COLO829 (cell line): ENCODE results near the gene PATE1.
"Not testable (repeated sequence)": the region's sequence is repeated elsewhere in the genome, so short reads cannot be mapped to it uniquely, and the experiment has no call there.

Source experiments
- DNase-seq: peaks from one replicate; pipeline ENCODE4 v3.0.0; 2012; ENCODE audit warnings: low spot score

The PATE1 gene, protein sequence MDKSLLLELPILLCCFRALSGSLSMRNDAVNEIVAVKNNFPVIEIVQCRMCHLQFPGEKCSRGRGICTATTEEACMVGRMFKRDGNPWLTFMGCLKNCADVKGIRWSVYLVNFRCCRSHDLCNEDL

DNA sequence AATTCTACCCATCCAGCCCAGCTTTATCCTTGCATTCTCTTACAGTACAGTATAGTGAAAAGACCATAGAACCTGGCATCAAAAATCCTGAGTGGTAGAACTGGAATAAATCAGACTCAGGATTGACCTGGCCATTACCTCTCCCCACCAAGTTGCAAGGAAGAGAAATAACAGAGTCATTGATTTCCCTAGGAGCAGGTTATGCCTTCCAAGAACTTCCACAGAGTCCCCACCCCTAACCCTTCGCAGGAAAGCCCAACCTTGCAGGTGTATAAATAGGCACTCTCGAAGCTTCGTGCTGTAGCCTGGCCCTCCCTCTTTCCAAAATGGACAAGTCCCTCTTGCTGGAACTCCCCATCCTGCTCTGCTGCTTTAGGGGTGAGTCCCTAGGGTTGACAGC lies at the start of gene PATE1:
PATE1 (plus strand) TSS at position 301 of the 400 bp plus-strand sequence; CDS start at position 327, 26 bp downstream.
- DNase-seq: no peak

DNA sequence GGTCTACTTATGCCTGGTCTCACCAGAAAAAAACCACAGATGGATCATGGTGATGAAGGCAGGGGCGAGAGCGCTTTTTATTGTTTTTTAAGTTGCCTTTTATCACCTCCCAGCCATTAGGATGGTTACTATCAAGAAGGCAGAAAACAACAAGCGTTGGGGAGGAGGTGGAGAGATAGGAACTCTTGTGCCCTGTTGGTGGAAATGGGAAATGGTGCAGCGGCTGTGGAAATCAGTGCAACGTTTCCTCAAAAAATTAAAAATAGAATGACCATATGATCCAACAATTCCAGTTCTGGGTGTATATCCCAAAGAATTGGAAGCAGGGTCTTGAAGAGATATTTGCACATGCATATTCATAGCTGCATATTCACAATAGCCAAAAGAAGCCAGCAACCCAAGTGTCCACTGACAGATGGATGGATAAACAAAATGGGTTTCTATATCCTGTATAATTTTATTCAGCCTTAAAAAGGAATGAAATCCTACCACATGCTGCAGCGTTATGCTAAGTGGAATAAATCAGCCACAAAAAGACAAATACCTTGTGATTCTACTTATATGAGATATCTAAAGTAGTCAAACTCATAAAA lies 45.0 kb upstream of the PATE1 start:
- DNase-seq: no peak

DNA sequence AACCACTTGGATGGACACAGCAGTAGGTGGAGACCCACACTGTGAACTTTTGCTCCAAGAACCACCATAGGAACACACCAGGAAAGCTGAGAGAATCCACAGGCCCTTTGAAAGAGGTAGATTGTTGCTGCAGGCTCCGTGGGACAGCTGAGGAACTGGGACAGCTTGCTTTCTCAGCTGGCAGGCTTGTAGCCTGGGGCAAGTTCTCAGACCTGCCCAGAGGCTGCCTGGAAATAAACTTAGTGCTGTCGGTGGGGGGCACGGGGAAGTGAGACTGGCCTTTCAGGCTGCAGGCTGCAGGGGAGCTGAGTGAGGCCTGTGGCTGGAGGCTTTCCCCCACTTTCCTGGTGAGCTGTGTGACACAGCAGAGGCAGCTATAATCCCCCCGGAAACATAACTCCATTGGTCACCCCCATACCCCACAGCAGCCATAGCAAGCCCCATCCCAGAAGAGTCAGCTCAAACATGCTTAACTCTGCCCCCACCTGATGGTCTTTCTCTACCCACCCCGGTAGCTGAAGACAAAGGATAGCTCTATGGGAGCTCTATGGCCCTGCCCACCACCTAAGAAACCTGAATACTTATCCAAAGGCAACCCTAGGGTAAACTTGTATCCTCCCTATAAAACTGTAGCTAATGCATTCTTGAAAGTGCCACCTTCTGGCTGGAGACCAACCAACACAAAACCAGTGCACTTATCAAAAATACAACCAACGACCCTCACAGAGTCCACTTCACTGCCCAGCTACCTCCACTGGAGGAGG lies 44.0 kb upstream of the PATE1 start:
- no peak for DNase-seq

DNA sequence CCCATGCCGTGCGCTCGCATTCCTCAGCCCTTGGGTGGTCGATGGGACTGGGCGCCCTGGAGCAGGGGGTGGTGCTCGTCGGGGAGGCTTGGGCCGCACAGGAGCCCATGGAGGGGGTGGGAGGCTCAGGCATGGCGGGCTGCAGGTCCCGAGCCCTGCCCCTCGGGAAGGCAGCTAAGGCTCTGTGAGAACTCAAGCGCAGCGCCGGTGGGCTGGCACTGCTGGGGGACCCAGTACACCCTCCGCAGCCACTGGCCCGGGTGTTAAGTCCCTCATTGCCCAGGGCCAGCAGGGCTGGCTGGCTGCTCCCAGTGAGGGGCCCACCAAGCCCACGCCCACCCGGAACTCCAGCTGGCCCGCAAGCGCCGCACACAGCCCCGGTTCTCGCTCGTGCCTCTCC lies 41.4 kb upstream of the PATE1 start:
- DNase-seq: not testable (repeated sequence)

DNA sequence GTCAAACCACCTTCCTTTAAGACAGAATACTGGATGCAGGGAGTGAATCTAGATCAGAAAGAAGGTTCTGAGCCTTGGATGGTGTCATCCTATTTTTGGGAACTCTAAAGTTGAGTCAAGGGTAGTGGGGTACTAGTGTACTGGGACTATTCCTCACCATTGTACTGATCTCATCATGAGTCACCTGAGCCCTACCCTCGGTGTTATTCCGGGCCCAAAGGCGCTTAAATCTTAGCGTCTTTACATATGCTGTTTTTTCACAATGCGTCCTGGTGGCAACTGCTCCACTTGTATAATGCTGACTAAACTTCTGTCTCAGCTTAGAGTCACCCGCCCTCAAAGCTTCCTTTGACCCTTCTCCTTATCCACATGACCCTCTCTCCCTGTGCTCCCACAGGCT lies 25.3 kb upstream of the PATE1 start:
- no peak for DNase-seq

DNA sequence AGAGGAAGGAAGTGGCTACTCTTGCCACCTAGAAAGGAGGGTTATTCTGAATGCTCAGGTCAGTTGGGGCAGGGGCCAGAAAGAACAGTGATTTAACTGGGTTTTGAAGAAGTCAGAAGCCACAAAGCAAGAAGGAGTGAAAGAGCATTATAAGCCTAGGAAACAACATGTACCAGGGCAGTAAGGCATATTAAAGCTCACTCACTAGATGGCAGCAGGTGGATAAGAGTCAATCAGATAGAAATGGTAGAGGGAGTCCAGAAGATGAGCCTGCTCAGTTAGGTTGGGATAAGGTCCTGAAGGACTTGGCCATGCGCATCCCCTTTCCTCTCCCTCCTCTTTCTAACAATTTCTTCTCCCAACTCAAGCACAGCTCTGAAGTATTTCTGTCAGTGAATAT lies 22.0 kb upstream of the PATE1 start:
- DNase-seq: no peak

DNA sequence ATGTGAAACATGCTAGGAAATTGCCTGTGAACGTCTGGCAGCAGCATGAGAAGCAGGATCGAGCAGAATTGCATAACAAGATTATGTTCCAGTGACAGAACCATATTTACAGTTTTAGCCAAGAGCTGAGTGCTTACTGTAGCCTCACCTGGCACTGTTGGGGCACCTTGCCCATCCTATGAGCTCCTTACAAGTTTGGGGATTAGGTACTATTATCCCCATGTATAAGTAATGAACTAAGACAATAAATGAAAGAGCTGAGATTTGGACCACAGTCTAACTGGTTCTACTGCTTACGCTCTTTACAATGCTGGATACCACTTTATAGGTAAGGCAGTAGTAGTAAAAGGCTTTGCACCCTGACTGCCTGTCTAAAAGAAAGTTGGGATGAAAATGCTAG lies 17.1 kb upstream of the PATE1 start:
- no peak for DNase-seq

DNA sequence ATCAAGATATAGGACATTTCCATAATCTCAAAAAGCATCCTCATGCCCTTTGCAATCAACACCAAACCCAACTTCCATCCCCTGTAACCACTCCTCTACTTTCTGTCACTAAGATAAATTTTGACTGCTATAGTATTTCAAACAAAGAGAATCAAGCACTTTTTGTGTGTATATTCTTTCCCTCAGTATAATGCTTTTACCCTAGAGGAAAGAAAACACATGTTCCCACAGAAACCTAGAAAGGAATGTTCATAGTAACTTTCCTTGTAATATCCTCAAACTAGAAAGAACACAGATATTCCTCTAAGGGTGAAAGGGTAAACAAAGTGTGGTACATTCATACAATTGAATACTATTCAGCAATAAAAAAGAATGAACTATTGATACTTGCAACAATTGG lies 5.5 kb upstream of the PATE1 start:
- DNase-seq: no peak

DNA sequence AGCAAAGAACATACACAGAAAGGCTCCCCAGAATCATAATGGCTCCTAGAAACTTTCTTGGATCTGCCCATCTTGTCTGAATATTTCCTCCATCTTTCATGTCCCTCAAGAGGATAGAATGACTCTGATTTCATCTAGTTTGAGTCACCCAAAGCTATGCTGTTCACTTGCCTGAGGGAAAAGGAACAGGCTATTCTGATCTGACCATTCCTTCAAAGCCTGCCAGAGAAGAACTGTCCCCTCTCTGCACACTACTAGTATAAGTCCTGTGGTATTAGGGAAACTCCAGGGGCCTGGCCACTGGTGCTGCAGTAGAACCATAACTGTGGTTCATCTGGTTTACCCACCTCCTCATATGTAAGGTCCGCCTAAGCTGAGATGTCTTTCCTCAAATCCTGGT lies 2.4 kb upstream of the PATE1 start:
- no peak for DNase-seq

DNA sequence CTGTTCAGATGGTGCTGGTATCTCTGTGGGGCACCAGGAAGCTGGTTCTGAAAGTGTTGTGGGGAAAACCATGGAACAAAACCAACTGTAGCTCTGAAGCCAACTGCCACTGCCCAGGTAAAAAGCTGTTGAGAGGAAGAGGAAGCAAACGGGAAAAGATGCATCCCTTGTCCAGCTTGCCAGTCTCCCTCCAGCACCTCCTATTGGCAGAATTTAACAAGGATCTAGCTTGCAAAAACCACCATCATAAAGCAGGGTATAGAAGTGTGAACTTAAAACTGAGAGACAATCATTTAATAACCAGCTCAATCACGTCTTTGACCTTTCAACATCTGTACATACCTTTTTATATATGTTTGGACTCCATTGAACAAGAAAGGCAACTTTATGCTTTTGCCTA lies 4.5 kb downstream of the PATE1 start:
- DNase-seq: no peak

DNA sequence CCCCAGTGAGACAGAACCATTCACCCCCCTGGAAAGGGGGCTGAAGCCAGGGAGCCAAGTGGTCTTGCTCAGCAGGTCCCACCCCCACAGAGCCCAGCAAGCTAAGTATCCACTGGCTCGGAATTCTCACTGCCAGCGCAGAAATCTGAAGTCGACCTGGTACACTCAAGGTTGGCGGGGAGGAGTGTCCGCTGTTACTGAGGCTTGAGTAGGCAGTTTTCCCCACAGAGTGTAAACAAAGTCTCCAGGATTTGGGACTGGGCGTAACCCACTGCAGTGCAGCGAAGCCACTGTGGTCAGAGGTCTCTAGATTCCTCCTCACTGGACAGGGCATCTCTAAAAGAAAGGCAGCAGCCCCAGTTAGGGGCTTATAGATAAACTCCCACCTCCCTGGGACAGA lies 10.0 kb downstream of the PATE1 start:
- no peak for DNase-seq

DNA sequence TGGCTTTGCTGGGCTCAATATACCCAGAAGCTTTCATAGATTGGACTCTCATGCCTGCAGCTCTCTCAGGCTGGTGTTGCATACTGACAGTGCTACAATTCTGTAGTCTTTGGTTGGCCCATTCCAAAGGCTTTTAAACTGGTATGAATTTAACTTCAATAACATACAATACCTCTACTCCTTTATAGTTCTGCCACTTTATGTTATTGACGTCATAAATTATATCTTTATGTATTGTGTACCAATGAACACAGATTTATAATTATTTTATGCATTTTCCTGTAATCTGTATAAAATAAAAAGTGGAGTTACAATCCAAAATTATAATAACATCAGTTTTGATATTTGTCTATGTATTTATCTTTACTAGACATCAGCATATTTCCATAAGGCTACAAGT lies 16.4 kb downstream of the PATE1 start:
- DNase-seq: no peak

DNA sequence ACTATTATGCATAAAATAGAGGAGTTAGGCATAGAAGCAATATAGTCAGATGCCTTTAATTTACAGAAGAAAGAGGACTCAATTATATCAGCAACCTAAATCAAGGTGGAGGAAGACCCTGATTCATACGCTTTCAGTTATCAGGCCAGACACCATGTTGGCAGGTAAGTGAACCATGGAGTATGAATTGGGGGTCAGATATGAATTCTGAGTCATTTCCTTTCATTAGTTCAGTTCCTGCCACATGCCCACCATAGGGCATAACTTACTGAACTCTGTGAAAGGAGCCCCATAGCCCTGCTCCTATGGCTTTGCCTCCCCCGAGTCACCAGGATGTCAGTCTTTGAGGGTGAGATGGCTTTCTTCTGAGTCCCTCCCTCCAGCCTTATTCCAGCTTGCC lies 17.4 kb downstream of the PATE1 start:
- DNase-seq: no peak

DNA sequence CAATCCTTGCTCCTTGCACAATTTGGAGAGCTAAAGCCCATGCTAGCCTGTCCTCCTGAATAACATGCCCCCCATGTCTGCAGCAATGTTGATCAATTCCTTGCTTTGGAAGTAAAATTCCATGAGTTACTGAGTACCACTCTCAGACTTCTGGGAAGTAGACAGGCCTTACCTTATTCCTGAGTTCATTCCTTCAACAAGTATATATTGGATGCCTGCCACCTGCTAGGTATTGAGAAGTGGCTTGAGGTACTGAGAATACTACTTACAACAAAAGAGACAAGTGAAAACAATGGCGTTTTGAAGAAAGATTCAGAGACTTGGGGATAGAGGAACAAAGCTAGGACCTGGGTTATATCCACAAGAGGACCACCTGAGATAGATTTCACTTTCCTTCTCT lies 20.2 kb downstream of the PATE1 start:
- DNase-seq: no peak

DNA sequence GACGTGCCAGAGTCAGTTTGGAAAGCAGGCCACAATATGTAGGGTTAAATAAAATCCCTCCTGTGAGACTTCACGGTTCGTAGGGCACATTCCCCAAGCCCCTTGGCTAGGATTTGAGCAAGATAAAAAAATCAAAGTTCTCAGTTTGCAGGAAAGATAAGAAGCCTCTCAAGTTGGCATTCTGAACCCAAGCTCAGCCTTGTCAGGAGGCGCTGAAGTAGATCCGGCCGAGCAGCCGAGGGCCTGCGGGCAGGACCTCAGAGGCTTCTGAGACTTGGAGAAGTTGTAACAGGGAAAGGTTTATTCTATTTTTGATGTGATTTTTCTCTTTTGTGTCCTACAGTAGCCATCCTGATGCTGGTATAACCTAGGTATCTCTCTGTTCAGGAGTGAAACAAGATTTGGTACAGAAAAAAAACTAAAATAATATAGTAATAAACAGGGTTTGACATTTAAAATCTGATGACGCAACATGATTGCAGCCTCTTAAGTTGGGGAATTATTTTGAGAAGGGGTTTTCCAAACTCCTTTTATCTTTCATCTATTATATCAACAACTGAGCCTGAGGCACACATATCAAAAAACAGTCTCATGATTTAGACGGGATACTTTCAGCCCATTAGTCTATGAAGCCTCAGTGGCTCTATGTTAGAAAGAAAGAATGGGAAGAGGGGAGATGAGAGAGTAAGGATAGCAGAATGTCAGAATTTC lies 22.4 kb downstream of the PATE1 start:
- DNase-seq: no peak

DNA sequence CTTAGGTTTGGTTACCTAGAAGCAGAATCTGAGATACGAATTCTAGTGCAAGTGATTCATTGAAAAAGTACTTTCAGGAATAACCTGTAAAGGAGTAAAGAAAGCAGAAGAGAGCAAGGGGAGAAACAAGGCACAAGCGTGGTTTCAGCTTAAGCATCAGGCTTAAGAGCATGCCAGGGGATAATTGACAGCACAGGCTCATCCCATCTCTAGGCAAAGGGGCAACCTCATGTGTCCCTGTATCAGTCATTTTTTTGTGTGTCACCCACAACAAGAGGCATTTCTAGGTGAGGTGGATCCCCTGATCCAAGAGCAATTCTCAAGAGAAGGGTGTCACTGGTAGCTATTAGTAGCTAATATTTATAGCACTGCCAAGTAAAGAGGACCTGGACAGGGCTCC lies 24.5 kb downstream of the PATE1 start:
- DNase-seq: no peak

DNA sequence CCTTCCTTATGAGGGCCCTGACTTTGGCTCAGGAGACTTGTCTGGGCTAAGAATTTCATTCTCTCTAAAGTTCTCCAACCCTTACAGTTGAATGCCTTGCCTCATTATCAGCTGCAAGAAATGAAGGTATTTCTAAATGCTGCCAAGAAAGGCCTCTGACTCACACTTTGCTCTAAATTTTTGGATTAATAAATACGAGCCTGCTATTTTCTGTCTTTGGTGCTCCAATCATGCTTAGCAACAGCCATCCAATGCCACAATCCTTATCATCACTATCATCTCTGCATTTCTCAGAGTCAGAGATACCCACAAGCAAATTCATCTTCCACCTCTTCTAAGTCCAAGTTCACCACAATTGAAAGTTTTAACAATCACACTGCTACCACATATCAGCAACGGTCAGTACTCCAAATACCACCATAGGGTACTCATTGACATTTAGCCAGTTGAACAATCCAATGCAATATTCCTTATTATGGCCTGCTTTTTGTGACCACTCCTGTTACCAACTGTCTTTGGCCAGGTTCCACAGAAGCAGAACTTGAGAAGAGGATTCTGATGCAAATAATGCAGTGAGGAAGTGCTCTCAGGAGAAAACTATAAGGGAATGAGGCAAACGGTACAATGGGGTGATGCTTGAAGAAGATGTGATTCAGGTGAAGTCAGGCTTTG lies 26.9 kb downstream of the PATE1 start:
- no peak for DNase-seq

DNA sequence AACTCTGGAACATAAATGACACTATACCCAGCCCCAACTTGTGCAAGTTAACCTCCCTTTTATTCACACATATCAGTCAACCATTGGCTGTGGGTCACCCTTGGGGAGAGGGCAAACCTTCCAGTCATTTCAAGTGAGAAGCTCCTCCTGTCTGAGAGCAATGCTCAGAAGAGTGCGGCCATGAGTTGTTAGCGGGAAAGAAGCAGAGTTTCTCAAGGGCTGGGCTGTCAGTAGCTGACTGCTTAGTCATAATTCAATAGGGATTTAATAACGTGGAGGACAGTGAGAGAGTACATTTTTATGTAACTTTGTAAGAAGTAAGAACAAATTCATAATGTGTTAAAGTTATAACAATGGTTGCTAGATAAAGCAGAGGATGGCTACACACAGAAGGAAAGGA lies 27.4 kb downstream of the PATE1 start:
- DNase-seq: no peak

DNA sequence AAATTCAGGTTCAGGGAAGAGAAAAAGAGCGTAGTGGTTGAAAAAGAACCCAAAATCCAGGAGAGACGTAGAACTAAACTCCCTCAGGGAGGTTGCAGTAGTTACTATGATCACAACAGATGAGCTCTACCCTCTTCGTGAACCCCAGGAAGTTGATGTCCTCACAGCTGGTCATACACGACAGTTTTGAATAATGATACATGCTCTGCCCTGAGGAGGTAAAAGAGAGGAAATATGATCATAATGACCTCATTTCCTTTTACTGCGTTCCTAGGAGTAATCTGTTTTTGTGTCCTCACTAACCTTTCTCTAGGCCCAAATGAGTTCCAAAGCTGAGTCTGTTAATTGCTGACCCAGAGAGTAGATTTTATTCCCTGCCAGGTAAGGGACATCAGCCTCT lies 31.2 kb downstream of the PATE1 start:
- no peak for DNase-seq

DNA sequence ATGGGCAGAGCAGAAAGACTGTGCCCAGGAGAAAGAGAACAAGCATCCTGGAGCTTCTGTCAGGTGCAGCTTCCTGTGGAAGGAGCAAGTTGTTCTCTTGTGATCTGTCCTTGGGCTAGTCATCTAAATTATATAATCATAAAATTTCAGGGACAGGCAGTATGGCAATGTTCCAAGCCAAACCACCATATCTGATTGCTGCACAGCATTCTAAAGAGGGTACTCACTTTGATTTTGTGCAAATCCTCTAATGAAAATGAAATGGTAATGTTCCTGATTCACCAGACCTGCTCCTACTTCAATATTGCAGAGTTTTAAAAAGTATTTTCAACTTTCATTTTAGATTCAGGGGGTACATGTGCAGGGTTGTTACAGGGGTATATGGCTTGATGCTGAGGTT lies 32.6 kb downstream of the PATE1 start, which contains the start of gene PATE2:
PATE2 (minus strand) TSS at position 101 of the 400 bp plus-strand sequence; CDS start at position 46, 55 bp downstream.
- no peak for DNase-seq

DNA sequence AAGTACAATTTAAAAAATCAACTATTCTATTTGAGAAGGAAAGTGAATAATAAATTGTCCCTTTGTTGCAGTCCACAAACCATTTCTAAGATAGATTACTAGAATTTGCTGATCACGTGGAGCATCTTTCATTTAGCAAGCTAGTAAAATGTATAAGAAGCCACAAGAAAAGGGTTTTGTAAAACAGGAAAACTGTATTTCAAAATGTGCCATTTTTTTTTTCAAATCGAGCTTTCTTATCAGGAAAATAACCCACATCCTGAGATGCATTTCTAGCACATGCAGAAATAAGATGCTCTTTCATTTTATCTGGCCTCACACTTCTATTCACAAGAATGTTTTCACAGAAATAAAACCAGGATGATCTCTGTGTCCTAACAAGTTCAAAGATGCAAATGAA lies 38.6 kb downstream of the PATE1 start:
- DNase-seq: no peak

DNA sequence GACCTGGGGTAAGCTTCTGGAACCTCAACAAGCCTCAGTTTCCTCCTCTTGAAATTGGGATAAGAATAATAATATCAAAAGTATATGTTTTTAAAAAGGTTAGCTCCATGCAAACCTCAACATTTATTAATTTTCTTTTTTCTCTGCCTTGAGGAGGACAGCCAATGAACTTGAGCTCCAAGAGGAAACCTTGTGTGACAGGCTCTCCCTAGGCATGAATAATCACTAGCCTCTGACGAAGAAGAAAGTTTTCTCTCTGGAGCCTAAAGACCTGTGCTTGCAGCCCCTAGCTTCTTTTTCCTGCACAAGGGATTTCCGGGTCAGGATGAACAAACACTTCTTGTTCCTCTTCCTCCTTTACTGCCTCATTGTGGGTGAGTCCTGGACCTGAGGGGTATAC lies 41.7 kb downstream of the PATE1 start, which contains the start of gene PATE3:
PATE3 (plus strand) TSS at position 301 of the 400 bp plus-strand sequence; CDS start at position 326, 25 bp downstream.
- DNase-seq: no peak
